K562 (cell line): ENCODE measurements around the gene FNBP1. TPM values are rescaled to one million over a fixed set of nuclear protein-coding genes. Genes with fewer than 3 reads are reported as not detected.

Experiments
- HDAC6 ChIP-seq: IDR thresholded peaks from 2 replicates; pipeline ENCODE4 v1.6.1; 2012; ENCODE audit warnings: low read depth, mild to moderate bottlenecking, control low read depth, inconsistent platforms, low read length, moderate library complexity
- KDM2B ChIP-seq: fragments of 250-450 bp; sonication (Bioruptor Pico); IDR thresholded peaks from 2 replicates; pipeline ENCODE4 v1.8.0; 2021; ENCODE audit warnings: mild to moderate bottlenecking, moderate library complexity
- KLF13 ChIP-seq: fragments of 450-650 bp; IDR thresholded peaks from 2 replicates; pipeline ENCODE4 v1.6.1; 2016; ENCODE audit warnings: missing genetic modification characterization, low read depth, mild to moderate bottlenecking, missing compliant biosample characterization, moderate library complexity, borderline replicate concordance
- NFE2L1 ChIP-seq: fragments of 450-650 bp; IDR thresholded peaks from 2 replicates; pipeline ENCODE4 v1.6.1; 2016; ENCODE audit warnings: missing genetic modification characterization, low read depth, mild to moderate bottlenecking, missing compliant biosample characterization, moderate library complexity, borderline replicate concordance
- PYGO2 ChIP-seq: fragments of 450-650 bp; IDR thresholded peaks from 2 replicates; pipeline ENCODE4 v1.6.1; 2016; ENCODE audit warnings: mild to moderate bottlenecking, missing genetic modification characterization, moderate library complexity, missing compliant biosample characterization
- RB1 ChIP-seq: fragments of 450-650 bp; IDR thresholded peaks from 2 replicates; pipeline ENCODE4 v1.6.1; 2017; ENCODE audit warnings: low read depth, mild to moderate bottlenecking
- SRF ChIP-seq, 2 experiments: fragments of 250-450, 450-650 bp in 1 of 2; sonication (Bioruptor Pico) in 1 of 2; sonication (generic) in 1 of 2; formaldehyde crosslinking; IDR thresholded peaks; 2 replicates each; pipeline versions ENCODE4 v1.5.0 to v1.5.1; 2020 to 2022; ENCODE audit warnings: mild to moderate bottlenecking in 1 of 2, missing genetic modification reagents in 1 of 2
- SUPT5H ChIP-seq: fragments of 450-650 bp; IDR thresholded peaks from 2 replicates; pipeline ENCODE4 v1.6.1; 2016
- ZKSCAN8 ChIP-seq: fragments of 200-800 bp; sonication (Bioruptor generic); IDR thresholded peaks from 2 replicates; pipeline ENCODE4 v1.6.1; 2016; ENCODE audit warnings: missing genetic modification characterization, missing compliant biosample characterization
- ZNF212 ChIP-seq: fragments of 450-650 bp; formaldehyde crosslinking; IDR thresholded peaks from 2 replicates; pipeline ENCODE4 v1.4.0; 2020; ENCODE audit warnings: mild to moderate bottlenecking
- ZNF583 ChIP-seq: fragments of 250-450 bp; sonication (Bioruptor Pico); IDR thresholded peaks from 2 replicates; pipeline ENCODE4 v1.4.0; 2020
- polyA plus RNA-seq, 8 experiments: library from polyadenylated mRNA; depleted of rRNA in 4 of 8; stranded (reverse) in 5 of 8; unstranded in 3 of 8; fragments of >200 nt; fragmentation: Nextera tagmentation in 2 of 8; fragmentation: Illumina TruSeq in 1 of 8; extraction: Ambion mirVana in 2 of 8; extraction: Trizol in 1 of 8; gene quantifications; 2 replicates each; pipeline versions ENCODE4 v1.2.1 to v1.2.3, GENCODE V29; 2011 to 2014; ENCODE audit warnings: inconsistent platforms in 1 of 8, missing spikeins in 1 of 8
- total RNA-seq, 7 experiments: library from RNA; depleted of rRNA in 6 of 7; stranded (reverse); fragments of >200 nt in 6 of 7; fragmentation: Illumina TruSeq in 2 of 7; extraction: Trizol in 2 of 7; gene quantifications; 2 replicates each; pipeline versions ENCODE4 v1.2.1 to v1.2.3, GENCODE V29; 2011 to 2021; ENCODE audit warnings: low replicate concordance in 1 of 7
- TF ChIP-seq, protein P1 (sequence below): fragments of 200-800 bp; sonication (Bioruptor generic); IDR thresholded peaks from 2 replicates; pipeline ENCODE4 v1.6.1; 2017; ENCODE audit warnings: missing genetic modification characterization, missing compliant biosample characterization
- TF ChIP-seq, protein P2 (sequence below): fragments of 450-650 bp; IDR thresholded peaks from 2 replicates; pipeline ENCODE4 v1.6.1; 2014; ENCODE audit warnings: low read depth, mild to moderate bottlenecking, moderate library complexity, borderline replicate concordance
- TF ChIP-seq, protein P3 (sequence below): sonication (generic); formaldehyde crosslinking; IDR thresholded peaks from 2 replicates; pipeline ENCODE4 v1.8.0; 2022; ENCODE audit warnings: mild to moderate bottlenecking, missing genetic modification reagents
- TF ChIP-seq, protein P4 (sequence below): fragments of 450-650 bp; IDR thresholded peaks from 2 replicates; pipeline ENCODE4 v1.6.1; 2016; ENCODE audit warnings: antibody characterized with exemption
- TF ChIP-seq, protein P5 (sequence below): fragments of 250-450 bp; sonication (Bioruptor Pico); IDR thresholded peaks from 2 replicates; pipeline ENCODE4 v1.8.0; 2022; ENCODE audit warnings: inconsistent platforms, mild to moderate bottlenecking, moderate library complexity, borderline replicate concordance

The FNBP1 gene
- total and polyA plus RNA-seq, 9 of the 15 experiments (the other 6 are each of a cell fraction or from before 2014, with no cell fraction given): 1.8 to 14.9 (median 7.6) TPM

DNA sequence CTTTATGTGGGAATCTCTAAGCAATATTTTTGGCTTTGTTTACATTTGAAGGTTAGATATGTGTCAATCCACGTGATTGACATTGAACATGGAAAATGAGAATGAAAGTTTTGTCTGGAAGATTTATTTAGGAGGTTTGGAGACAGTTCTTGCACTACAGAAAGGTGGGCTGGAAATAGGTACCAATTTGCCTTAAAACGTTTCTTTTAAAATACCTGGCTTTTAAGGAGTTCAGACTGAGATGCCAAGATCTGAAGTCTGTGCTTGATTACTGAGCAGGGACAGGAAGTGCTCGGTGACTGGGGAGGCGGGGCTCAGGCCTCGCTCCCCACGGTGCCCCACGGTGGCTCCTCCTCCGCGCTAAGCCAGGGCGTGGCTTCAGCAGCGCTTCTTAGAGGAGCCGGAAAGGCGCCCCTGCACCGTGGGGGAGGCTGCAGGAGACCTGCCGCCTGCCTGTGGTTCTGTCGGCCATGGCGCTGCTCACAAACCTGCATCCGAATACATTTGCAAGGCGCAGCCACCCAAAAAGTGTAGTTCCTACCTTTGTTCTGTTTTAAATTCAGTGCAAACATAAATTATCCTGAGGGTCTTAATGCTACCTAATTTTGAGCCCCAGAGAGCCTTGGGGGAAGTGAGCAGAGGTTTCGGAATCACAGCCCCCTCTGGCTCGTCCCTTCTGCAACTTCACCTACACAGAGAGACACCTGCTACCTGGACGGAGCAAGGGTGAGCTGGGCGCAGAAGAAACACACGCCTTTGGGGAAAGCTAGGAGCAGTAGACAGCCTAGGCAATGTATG, 158.6 kb downstream of the FNBP1 start (continued):
- no peak for TF ChIP-seq SRF (CRISPR knock-in tag; IDR thresholded peaks at IDR 0.05)
- no peak for TF ChIP-seq RB1
- TF ChIP-seq, protein P1, sequence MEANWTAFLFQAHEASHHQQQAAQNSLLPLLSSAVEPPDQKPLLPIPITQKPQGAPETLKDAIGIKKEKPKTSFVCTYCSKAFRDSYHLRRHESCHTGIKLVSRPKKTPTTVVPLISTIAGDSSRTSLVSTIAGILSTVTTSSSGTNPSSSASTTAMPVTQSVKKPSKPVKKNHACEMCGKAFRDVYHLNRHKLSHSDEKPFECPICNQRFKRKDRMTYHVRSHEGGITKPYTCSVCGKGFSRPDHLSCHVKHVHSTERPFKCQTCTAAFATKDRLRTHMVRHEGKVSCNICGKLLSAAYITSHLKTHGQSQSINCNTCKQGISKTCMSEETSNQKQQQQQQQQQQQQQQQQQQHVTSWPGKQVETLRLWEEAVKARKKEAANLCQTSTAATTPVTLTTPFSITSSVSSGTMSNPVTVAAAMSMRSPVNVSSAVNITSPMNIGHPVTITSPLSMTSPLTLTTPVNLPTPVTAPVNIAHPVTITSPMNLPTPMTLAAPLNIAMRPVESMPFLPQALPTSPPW (CRISPR knock-in tag): no peak
- TF ChIP-seq, protein P2, sequence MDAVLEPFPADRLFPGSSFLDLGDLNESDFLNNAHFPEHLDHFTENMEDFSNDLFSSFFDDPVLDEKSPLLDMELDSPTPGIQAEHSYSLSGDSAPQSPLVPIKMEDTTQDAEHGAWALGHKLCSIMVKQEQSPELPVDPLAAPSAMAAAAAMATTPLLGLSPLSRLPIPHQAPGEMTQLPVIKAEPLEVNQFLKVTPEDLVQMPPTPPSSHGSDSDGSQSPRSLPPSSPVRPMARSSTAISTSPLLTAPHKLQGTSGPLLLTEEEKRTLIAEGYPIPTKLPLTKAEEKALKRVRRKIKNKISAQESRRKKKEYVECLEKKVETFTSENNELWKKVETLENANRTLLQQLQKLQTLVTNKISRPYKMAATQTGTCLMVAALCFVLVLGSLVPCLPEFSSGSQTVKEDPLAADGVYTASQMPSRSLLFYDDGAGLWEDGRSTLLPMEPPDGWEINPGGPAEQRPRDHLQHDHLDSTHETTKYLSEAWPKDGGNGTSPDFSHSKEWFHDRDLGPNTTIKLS: no peak
- TF ChIP-seq KLF13 (tag): no peak
- no peak for TF ChIP-seq PYGO2 (tag)
- TF ChIP-seq, protein P3, sequence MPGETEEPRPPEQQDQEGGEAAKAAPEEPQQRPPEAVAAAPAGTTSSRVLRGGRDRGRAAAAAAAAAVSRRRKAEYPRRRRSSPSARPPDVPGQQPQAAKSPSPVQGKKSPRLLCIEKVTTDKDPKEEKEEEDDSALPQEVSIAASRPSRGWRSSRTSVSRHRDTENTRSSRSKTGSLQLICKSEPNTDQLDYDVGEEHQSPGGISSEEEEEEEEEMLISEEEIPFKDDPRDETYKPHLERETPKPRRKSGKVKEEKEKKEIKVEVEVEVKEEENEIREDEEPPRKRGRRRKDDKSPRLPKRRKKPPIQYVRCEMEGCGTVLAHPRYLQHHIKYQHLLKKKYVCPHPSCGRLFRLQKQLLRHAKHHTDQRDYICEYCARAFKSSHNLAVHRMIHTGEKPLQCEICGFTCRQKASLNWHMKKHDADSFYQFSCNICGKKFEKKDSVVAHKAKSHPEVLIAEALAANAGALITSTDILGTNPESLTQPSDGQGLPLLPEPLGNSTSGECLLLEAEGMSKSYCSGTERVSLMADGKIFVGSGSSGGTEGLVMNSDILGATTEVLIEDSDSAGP (CRISPR knock-in tag): no peak
- TF ChIP-seq HDAC6: no peak
- no peak for TF ChIP-seq NFE2L1 (tag)
- no peak for TF ChIP-seq KDM2B (CRISPR knock-in tag)
- TF ChIP-seq, protein P4, sequence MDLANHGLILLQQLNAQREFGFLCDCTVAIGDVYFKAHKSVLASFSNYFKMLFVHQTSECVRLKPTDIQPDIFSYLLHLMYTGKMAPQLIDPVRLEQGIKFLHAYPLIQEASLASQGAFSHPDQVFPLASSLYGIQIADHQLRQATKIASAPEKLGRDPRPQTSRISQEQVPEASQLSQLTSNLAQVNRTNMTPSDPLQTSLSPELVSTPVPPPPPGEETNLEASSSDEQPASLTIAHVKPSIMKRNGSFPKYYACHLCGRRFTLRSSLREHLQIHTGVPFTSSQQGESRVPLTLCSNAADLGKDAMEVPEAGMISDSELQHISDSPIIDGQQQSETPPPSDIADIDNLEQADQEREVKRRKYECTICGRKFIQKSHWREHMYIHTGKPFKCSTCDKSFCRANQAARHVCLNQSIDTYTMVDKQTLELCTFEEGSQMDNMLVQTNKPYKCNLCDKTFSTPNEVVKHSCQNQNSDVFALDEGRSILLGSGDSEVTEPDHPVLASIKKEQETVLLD: no peak
- TF ChIP-seq, protein P5, sequence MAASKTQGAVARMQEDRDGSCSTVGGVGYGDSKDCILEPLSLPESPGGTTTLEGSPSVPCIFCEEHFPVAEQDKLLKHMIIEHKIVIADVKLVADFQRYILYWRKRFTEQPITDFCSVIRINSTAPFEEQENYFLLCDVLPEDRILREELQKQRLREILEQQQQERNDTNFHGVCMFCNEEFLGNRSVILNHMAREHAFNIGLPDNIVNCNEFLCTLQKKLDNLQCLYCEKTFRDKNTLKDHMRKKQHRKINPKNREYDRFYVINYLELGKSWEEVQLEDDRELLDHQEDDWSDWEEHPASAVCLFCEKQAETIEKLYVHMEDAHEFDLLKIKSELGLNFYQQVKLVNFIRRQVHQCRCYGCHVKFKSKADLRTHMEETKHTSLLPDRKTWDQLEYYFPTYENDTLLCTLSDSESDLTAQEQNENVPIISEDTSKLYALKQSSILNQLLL (CRISPR knock-in tag): no peak
- TF ChIP-seq ZNF583 (CRISPR knock-in tag): no peak
- peak; percentile 87 for TF ChIP-seq ZNF212 (CRISPR knock-in tag)
- no peak for TF ChIP-seq ZKSCAN8 (CRISPR knock-in tag)
- TF ChIP-seq SUPT5H: no peak
